CD4-positive, alpha-beta T cell (primary cell): ENCODE data around the gene BCO1. TPM values are rescaled to one million over a fixed set of nuclear protein-coding genes. Genes with fewer than 3 reads are reported as not detected.
A peak's percentile ranks its signal among the peaks of the same experiment; 100 is the strongest.

Experiments used
- ATAC-seq: fragments of 200-7000 bp; cut with Tn5 transposase; one replicate; pipeline ENCODE4 v1.10.0; 2022; ENCODE audit warnings: mild to moderate bottlenecking; ENCODE audit not compliant: poor library complexity
- CTCF ChIA-PET: fragments of 350-600 bp; sonication (Branson Sonifier 250); formaldehyde crosslinking; loops from one replicate; lab custom pipeline; 2021; ENCODE audit warnings: antibody characterized with exemption, inconsistent platforms; lab: Charles Lee
- POLR2A ChIA-PET: fragments of 350-600 bp; sonication (Branson Sonifier 250); formaldehyde crosslinking; loops from one replicate; lab custom pipeline; 2021; ENCODE audit warnings: antibody characterized with exemption, inconsistent platforms; lab: Charles Lee
- DNase-seq, 14 experiments: peaks; one replicate each; pipeline ENCODE4 v3.0.0-alpha.2; 2013 to 2020; ENCODE audit warnings: mixed read lengths in 2 of 14
- H3K27ac ChIP-seq, 2 donors: one replicate each; pipeline versions ENCODE4 v1.5.1 to v1.7.0; 2013; ENCODE audit warnings: low read length in 2 of 2, low read depth in 1 of 2, mild to moderate bottlenecking in 1 of 2
- H3K27me3 ChIP-seq, 2 experiments: 1 replicate in 1 of 2; 2 replicates in 1 of 2; pipeline versions ENCODE4 v1.6.1 to v1.7.0; 2013; ENCODE audit warnings: low read length in 2 of 2, control low read depth in 1 of 2, mild to moderate bottlenecking in 1 of 2, moderate library complexity in 1 of 2; ENCODE audit not compliant: insufficient read depth in 2 of 2, control insufficient read depth in 1 of 2
- H3K36me3 ChIP-seq: one replicate; pipeline ENCODE4 v1.6.1; 2013; ENCODE audit warnings: low read length, control low read depth; ENCODE audit not compliant: insufficient read depth
- H3K4me1 ChIP-seq: one replicate; pipeline ENCODE4 v1.6.1; 2013; ENCODE audit warnings: low read length, control low read depth; ENCODE audit not compliant: insufficient read depth
- H3K4me3 ChIP-seq: one replicate; pipeline ENCODE4 v1.5.1; 2013; ENCODE audit warnings: mild to moderate bottlenecking, low read length, moderate library complexity
- H3K9me3 ChIP-seq, 2 experiments: 1 replicate in 1 of 2; 2 replicates in 1 of 2; pipeline versions ENCODE4 v1.6.1 to v1.7.0; 2013; ENCODE audit warnings: low read length in 2 of 2, mild to moderate bottlenecking in 2 of 2, control low read depth in 1 of 2, moderate library complexity in 1 of 2; ENCODE audit not compliant: control insufficient read depth in 1 of 2, insufficient read depth in 1 of 2
- H3K27ac Mint-ChIP-seq: one replicate; pipeline ENCODE4 v1.8.0; 2020; ENCODE audit warnings: mixed read lengths
- H3K27me3 Mint-ChIP-seq: one replicate; pipeline ENCODE4 v1.8.0; 2021; ENCODE audit warnings: mixed read lengths
- H3K36me3 Mint-ChIP-seq: one replicate; pipeline ENCODE4 v1.8.0; 2021; ENCODE audit warnings: low read depth, mixed read lengths
- H3K4me1 Mint-ChIP-seq: one replicate; pipeline ENCODE4 v1.8.0; 2021; ENCODE audit warnings: low read depth, mixed read lengths
- H3K4me3 Mint-ChIP-seq: one replicate; pipeline ENCODE4 v1.8.0; 2020; ENCODE audit warnings: mild to moderate bottlenecking, mixed read lengths
- H3K9me3 Mint-ChIP-seq: one replicate; pipeline ENCODE4 v1.8.0; 2020; ENCODE audit warnings: mixed read lengths
- CTCF ChIP-seq: fragments of 200-600 bp; IDR thresholded peaks from one replicate; pipeline ENCODE4 v1.8.0; 2022; ENCODE audit warnings: antibody characterized with exemption, mild to moderate bottlenecking
- intact Hi-C, 2 experiments: fragments of 100-400 bp; cut with DNase I in 1 of 2; cut with micrococcal nuclease in 1 of 2; formaldehyde crosslinking; loops; one replicate each; pipeline versions ENCODE4 v1.15.1 to v1.9.0; 2023 to 2025; cut with DNase I, micrococcal nuclease
- total RNA-seq, 174 experiments: library from RNA in 2 of 174; stranded (reverse) in 2 of 174; gene quantifications; one replicate each; pipeline ENCODE4 v1.2.3 and lab custom pipeline; 2021 to 2026

The BCO1 gene
- total RNA-seq, 2 experiments from 2014 or later, result not detected

- Histone ChIP-seq H3K4me1 (peaks cover 18% of the 10 kb centered on the region), H3K9me3 (no peaks in the 10 kb centered on the region), H3K36me3 (no peaks in the 10 kb centered on the region), H3K27ac (no peak overlapping the region), H3K4me3 (no peak overlapping the region), H3K27me3 (no peaks in the 10 kb centered on the region)
- DNase-seq, result no peak
- ChIA-PET CTCF (interaction anchor here (0.7 kb wide), 1 partner anchor 10 kb away, joined by 3 read pairs; no protein-coding TSS in a partner anchor), POLR2A (interaction anchor here (0.6 to 1.0 kb wide), 2 partner anchors 155 to 274 kb away, joined by 3 to 4 read pairs; partner anchors contain the start of gene ATMIN)
- Mint-ChIP-seq H3K9me3 (no peaks in the 10 kb centered on the region), H3K36me3 (peaks cover 19% of the 10 kb centered on the region), H3K27me3 (no peaks in the 10 kb centered on the region), H3K4me1 (peaks cover 47% of the 10 kb centered on the region), H3K4me3 (no peak overlapping the region), H3K27ac (peak overlapping the region; percentile 14)
- ATAC-seq, result no peak
- TF ChIP-seq CTCF, result no peak
- intact Hi-C loops, result loop anchor here in 1 of 2 experiments (5.0 to 10.0 kb wide), 4 partner anchors 132 to 857 kb away; partner anchors contain the start of genes ATMIN, C16orf46 and CMIP
These were observed 71.7 kb downstream of the BCO1 start for GRCh38 chr16:81310045-81310644.

- Mint-ChIP-seq H3K4me3 (peak overlapping the region; percentile 30), H3K27me3 (no peaks in the 10 kb centered on the region), H3K27ac (no peak overlapping the region), H3K36me3 (peaks cover 19% of the 10 kb centered on the region), H3K4me1 (peaks cover 52% of the 10 kb centered on the region), H3K9me3 (no peaks in the 10 kb centered on the region)
- DNase-seq, result no peak
- CTCF ChIA-PET, result no interaction called here
- no peaks in the 10 kb centered on the region for H3K9me3 ChIP-seq
- H3K27ac ChIP-seq, result no peak overlapping the region
- TF ChIP-seq CTCF, result no peak
- POLR2A ChIA-PET, result no interaction called here
- no peaks in the 10 kb centered on the region for H3K27me3 ChIP-seq
- intact Hi-C loops, result loop anchor here in 1 of 2 experiments (5.0 to 10.0 kb wide), 4 partner anchors 131 to 856 kb away; partner anchors contain the start of genes ATMIN, C16orf46 and CMIP
- H3K36me3 ChIP-seq, result no peaks in the 10 kb centered on the region
- H3K4me3 ChIP-seq, result no peak overlapping the region
- peaks cover 25% of the 10 kb centered on the region for H3K4me1 ChIP-seq
- no peak for ATAC-seq
These were observed 73.3 kb downstream of the BCO1 start for GRCh38 chr16:81311762-81312161.

GRCh38 chr16:81313701-81314602, 75.5 kb downstream of the BCO1 start:
- H3K9me3 Mint-ChIP-seq, result no peaks in the 10 kb centered on the region
- CTCF ChIA-PET, result interaction anchor here (0.8 kb wide), 1 partner anchor 416 kb away, joined by 3 read pairs; no protein-coding TSS in a partner anchor

More at GRCh38 chr16:81313701-81314602, 75.5 kb downstream of the BCO1 start:
- Histone ChIP-seq H3K36me3 (no peaks in the 10 kb centered on the region), H3K27ac (peak overlapping the region in 1 of 2 donors; percentile 41), H3K9me3 (no peaks in the 10 kb centered on the region), H3K27me3 (no peaks in the 10 kb centered on the region), H3K4me3 (peak overlapping the region; percentile 78), H3K4me1 (peaks cover 27% of the 10 kb centered on the region)
- Mint-ChIP-seq H3K27me3 (no peaks in the 10 kb centered on the region), H3K36me3 (peaks cover 19% of the 10 kb centered on the region), H3K4me1 (peaks cover 57% of the 10 kb centered on the region), H3K4me3 (peak overlapping the region; percentile 94), H3K27ac (peak overlapping the region; percentile 89)
- POLR2A ChIA-PET, result interaction anchor here (1.0 to 1.9 kb wide), 11 partner anchors 9 to 856 kb away, joined by 3 to 8 read pairs (median 5); partner anchors contain the start of genes ATMIN, C16orf46, CENPN and CMC2
- no peak for TF ChIP-seq CTCF
- intact Hi-C loops, result loop anchor here in 1 of 2 experiments (2.0 to 10.0 kb wide), 6 partner anchors 128 to 853 kb away; partner anchors contain the start of genes ATMIN, C16orf46, CMIP and GCSH
- ATAC-seq, result no peak
- DNase-seq, result peak in 1 of 14 experiments; percentile 3
